EL (cell line): ENCODE measurements around the gene PCYT1A.
A peak's percentile ranks its signal among the peaks of the same experiment; 100 is the strongest.
"Not testable (repeated sequence)": the region's sequence is repeated elsewhere in the genome, so short reads cannot be mapped to it uniquely, and the experiment has no call there.

ENCODE experiments used
- DNase-seq: peaks from one replicate; pipeline ENCODE4 v3.0.0-alpha.2; 2016

PCYT1A gene

GRCh38 chr3:196284396-196284795 lies 3.1 kb downstream of the PCYT1A start:
- DNase-seq: no peak

- DNase-seq: no peak
These were observed 5.6 kb downstream of the PCYT1A start for GRCh38 chr3:196281962-196282361.

- DNase-seq: no peak
These were observed 6.7 kb downstream of the PCYT1A start for GRCh38 chr3:196280689-196281440.

- DNase-seq: no peak
These were observed 12.4 kb downstream of the PCYT1A start for GRCh38 chr3:196275126-196275525.

- DNase-seq: peak; percentile 21
These were observed 12.9 kb downstream of the PCYT1A start for GRCh38 chr3:196274585-196274984.

- no peak for DNase-seq
These were observed 13.9 kb downstream of the PCYT1A start for GRCh38 chr3:196273655-196274054.

GRCh38 chr3:196272826-196273225 lies 14.7 kb downstream of the PCYT1A start:
- no peak for DNase-seq

- no peak for DNase-seq
These were observed 17.0 kb downstream of the PCYT1A start for GRCh38 chr3:196270499-196270898.

- peak; percentile 82 for DNase-seq
These were observed 19.0 kb downstream of the PCYT1A start for GRCh38 chr3:196268284-196269163.

GRCh38 chr3:196263819-196264218 lies 23.7 kb downstream of the PCYT1A start:
- no peak for DNase-seq

- DNase-seq: no peak
These were observed 26.7 kb downstream of the PCYT1A start for GRCh38 chr3:196260784-196261183.

- no peak for DNase-seq
These were observed 31.8 kb downstream of the PCYT1A start for GRCh38 chr3:196255776-196256175.

- DNase-seq: no peak
These were observed 32.9 kb downstream of the PCYT1A start for GRCh38 chr3:196254376-196255283.

GRCh38 chr3:196251918-196252317 lies 35.6 kb downstream of the PCYT1A start:
- no peak for DNase-seq

- DNase-seq: peak; percentile 85
These were observed 40.8 kb downstream of the PCYT1A start for GRCh38 chr3:196246612-196247308.

GRCh38 chr3:196244166-196244565 lies 43.4 kb downstream of the PCYT1A start:
- DNase-seq: not testable (repeated sequence)

- no peak for DNase-seq
These were observed 45.8 kb downstream of the PCYT1A start for GRCh38 chr3:196241704-196242103.

- no peak for DNase-seq
These were observed 47.1 kb downstream of the PCYT1A start for GRCh38 chr3:196240424-196240823.

GRCh38 chr3:196238612-196239560 lies 48.6 kb downstream of the PCYT1A start:
- peak; percentile 72 for DNase-seq

GRCh38 chr3:196237203-196237602 lies 50.3 kb downstream of the PCYT1A start:
- no peak for DNase-seq

- DNase-seq: no peak
These were observed 51.3 kb downstream of the PCYT1A start for GRCh38 chr3:196236223-196236622.
